Measurements from ENCODE around the gene LIF. TPM values are rescaled to one million over a fixed set of nuclear protein-coding genes. Genes with fewer than 3 reads are reported as not detected.
A peak's percentile ranks its signal among the peaks of the same experiment; 100 is the strongest.

Gene LIF
- total RNA-seq, 2 donors from 2014 or later: 0.31 to 0.77 TPM

DNA sequence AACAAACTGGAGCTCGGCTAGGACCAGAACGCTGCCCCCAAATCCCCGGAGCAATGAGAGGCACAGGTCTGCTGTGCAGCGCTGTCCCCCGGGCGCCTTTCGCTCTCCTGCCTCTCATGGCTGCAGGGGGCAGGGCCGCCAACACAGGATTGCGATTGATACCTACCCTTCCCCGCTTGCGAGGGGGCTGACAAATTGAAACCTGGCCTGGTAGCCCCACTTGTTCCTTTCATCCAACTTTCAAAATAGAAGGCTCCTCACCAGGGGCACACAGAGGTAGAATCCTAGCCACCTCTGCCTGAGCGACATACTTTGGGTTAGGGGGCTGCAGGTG lies 43.4 kb upstream of the LIF start:
- 16 to 23% methylated on average over 4 to 12 of the region's 12 CpGs for WGBS, 2 experiments (ENCODE audit: insufficient coverage in 1 of 2, insufficient read length in 1 of 2)
- peaks cover 19% of the 10 kb centered on the region for H3K36me3 Mint-ChIP-seq (ENCODE audit: low read depth)
- Histone ChIP-seq H3K4me3 (ENCODE audit: low read length) (peak overlapping the region; percentile 86), H3K4me1 (ENCODE audit: control insufficient read depth, insufficient read depth, low read length) (peaks cover 10% of the 10 kb centered on the region), H3K9me3 (ENCODE audit: control insufficient read depth, low read length) (no peaks in the 10 kb centered on the region), H3K27me3 (ENCODE audit: control insufficient read depth, insufficient read depth, low read length, poor library complexity, severe bottlenecking) (no peaks in the 10 kb centered on the region), H3K27ac (ENCODE audit: low read depth, low read length) (no peak overlapping the region), H3K36me3 (ENCODE audit: control insufficient read depth, insufficient read depth, low read length) (peaks cover 12% of the 10 kb centered on the region), H3K9ac (ENCODE audit: extremely low read depth, low read length, poor library complexity, severe bottlenecking) (no peak overlapping the region)
- TF ChIP-seq, protein P1, sequence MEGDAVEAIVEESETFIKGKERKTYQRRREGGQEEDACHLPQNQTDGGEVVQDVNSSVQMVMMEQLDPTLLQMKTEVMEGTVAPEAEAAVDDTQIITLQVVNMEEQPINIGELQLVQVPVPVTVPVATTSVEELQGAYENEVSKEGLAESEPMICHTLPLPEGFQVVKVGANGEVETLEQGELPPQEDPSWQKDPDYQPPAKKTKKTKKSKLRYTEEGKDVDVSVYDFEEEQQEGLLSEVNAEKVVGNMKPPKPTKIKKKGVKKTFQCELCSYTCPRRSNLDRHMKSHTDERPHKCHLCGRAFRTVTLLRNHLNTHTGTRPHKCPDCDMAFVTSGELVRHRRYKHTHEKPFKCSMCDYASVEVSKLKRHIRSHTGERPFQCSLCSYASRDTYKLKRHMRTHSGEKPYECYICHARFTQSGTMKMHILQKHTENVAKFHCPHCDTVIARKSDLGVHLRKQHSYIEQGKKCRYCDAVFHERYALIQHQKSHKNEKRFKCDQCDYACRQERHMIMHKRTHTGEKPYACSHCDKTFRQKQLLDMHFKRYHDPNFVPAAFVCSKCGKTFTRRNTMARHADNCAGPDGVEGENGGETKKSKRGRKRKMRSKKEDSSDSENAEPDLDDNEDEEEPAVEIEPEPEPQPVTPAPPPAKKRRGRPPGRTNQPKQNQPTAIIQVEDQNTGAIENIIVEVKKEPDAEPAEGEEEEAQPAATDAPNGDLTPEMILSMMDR (conservative IDR thresholded peaks at IDR 0.05): peak; percentile 28
- H3K9me3 Mint-ChIP-seq: no peaks in the 10 kb centered on the region
- no peaks in the 10 kb centered on the region for H3K27me3 Mint-ChIP-seq (ENCODE audit: insufficient read depth)
- DNase-seq: no peak
- H3K4me3 Mint-ChIP-seq: peak overlapping the region; percentile 63
- H3K4me1 Mint-ChIP-seq: peaks cover 10% of the 10 kb centered on the region
- H3K27ac Mint-ChIP-seq: peak overlapping the region; percentile 68

- DNase-seq: peak; percentile 99
- peaks cover 18% of the 10 kb centered on the region for H3K36me3 Mint-ChIP-seq (ENCODE audit: low read depth)
- Histone ChIP-seq H3K9ac (ENCODE audit: extremely low read depth, low read length, poor library complexity, severe bottlenecking) (peak within 1 kb of the TSS; percentile 59), H3K4me3 (ENCODE audit: low read length) (peak within 1 kb of the TSS; percentile 86), H3K27me3 (ENCODE audit: control insufficient read depth, insufficient read depth, low read length, poor library complexity, severe bottlenecking) (no peaks in the 10 kb centered on the region), H3K36me3 (ENCODE audit: control insufficient read depth, insufficient read depth, low read length) (peaks cover 12% of the 10 kb centered on the region), H3K9me3 (ENCODE audit: control insufficient read depth, low read length) (no peaks in the 10 kb centered on the region), H3K27ac (ENCODE audit: low read depth, low read length) (peak within 1 kb of the TSS; percentile 22), H3K4me1 (ENCODE audit: control insufficient read depth, insufficient read depth, low read length) (peaks cover 10% of the 10 kb centered on the region)
- no peaks in the 10 kb centered on the region for H3K9me3 Mint-ChIP-seq
- TF ChIP-seq, protein P1 (conservative IDR thresholded peaks at IDR 0.05): no peak
- 0 to 1% methylated on average over 35 to 85 of the region's 85 CpGs for WGBS, 2 experiments (ENCODE audit: insufficient coverage in 1 of 2, insufficient read length in 1 of 2)
- no peaks in the 10 kb centered on the region for H3K27me3 Mint-ChIP-seq (ENCODE audit: insufficient read depth)
- H3K4me1 Mint-ChIP-seq: peaks cover 10% of the 10 kb centered on the region
- H3K4me3 Mint-ChIP-seq: peak within 1 kb of the TSS; percentile 63
- H3K27ac Mint-ChIP-seq: peak within 1 kb of the TSS; percentile 93
Measured at GRCh38 chr22:30289141-30289979, 42.8 kb upstream of the LIF start, which contains the start of gene CASTOR1. CASTOR1 (minus strand) TSS chr22:30289505; CDS start chr22:30289497, 8 bp downstream.

DNA sequence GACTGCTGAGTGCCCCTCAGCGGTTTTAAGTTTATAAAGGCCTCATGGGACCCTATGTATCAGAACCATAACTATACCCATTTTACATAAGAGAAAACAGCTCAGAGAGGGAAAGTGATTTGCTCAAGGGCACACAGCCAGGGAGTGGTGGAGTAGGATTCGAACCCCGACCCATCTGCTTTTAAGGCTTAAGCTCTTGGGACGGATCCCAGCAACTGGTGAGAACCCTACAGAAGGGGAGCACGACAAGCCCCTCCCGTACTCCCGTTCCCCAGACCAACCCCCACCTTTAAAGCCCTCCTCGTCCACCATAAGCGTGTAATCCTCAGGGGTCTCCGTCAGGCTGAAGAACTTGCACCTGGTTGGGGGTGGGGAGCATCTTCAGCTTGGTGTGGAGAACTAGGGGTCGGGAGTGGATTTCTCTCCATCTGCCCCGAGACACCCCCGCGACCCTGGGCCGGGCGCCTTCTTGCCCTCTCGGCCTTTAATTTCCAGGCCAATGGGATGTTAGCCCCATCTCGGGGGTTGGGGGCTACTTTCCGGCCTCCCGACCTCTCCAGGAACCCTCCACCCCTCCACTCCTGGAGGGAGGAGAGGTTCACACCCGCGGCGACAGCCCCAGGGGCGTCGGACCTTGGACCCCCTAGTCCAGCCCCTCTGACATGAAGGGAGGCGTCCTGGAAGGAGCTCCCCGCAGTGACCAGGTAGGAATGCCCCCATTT lies 42.0 kb upstream of the LIF start:
- TF ChIP-seq, protein P1 (conservative IDR thresholded peaks at IDR 0.05): no peak
- peaks cover 12% of the 10 kb centered on the region for H3K36me3 Mint-ChIP-seq (ENCODE audit: low read depth)
- Histone ChIP-seq H3K4me1 (ENCODE audit: control insufficient read depth, insufficient read depth, low read length) (peaks cover 10% of the 10 kb centered on the region), H3K27ac (ENCODE audit: low read depth, low read length) (no peak overlapping the region), H3K27me3 (ENCODE audit: control insufficient read depth, insufficient read depth, low read length, poor library complexity, severe bottlenecking) (no peaks in the 10 kb centered on the region), H3K36me3 (ENCODE audit: control insufficient read depth, insufficient read depth, low read length) (peaks cover 12% of the 10 kb centered on the region), H3K9me3 (ENCODE audit: control insufficient read depth, low read length) (no peaks in the 10 kb centered on the region), H3K4me3 (ENCODE audit: low read length) (peak overlapping the region; percentile 86), H3K9ac (ENCODE audit: extremely low read depth, low read length, poor library complexity, severe bottlenecking) (peak overlapping the region; percentile 59)
- H3K4me3 Mint-ChIP-seq: peak overlapping the region; percentile 63
- no peaks in the 10 kb centered on the region for H3K27me3 Mint-ChIP-seq (ENCODE audit: insufficient read depth)
- H3K4me1 Mint-ChIP-seq: peaks cover 10% of the 10 kb centered on the region
- DNase-seq: peak; percentile 59
- H3K27ac Mint-ChIP-seq: peak overlapping the region; percentile 93
- WGBS, 2 experiments (ENCODE audit: insufficient coverage in 1 of 2, insufficient read length in 1 of 2): 25% methylated on average over 25 of the region's 27 CpGs; no CpG with 5 or more reads in 1 of the 2 experiments
- H3K9me3 Mint-ChIP-seq: no peaks in the 10 kb centered on the region

Measured in endodermal cell (in vitro differentiated cells).